IMR-90 (cell line): Measurements from ENCODE around the gene MPRIP. TPM values are rescaled to one million over a fixed set of nuclear protein-coding genes. Genes with fewer than 3 reads are reported as not detected.

Experiments used
- ATAC-seq: fragments of 200-7000 bp; cut with Tn5 transposase; 2 replicates; pipeline ENCODE4 v1.9.1; 2020; ENCODE audit warnings: low read depth, mild to moderate bottlenecking, moderate library complexity
- BruUV-seq: library from RNA; stranded (reverse); fragments of 400-500 nt; replicated peaks from 2 replicates; lab custom pipeline; 2021; lab: Mats Ljungman, UMichigan
- CTCF ChIA-PET: fragments of 300-600 bp; formaldehyde crosslinking; extraction: SDS; loops from one replicate; lab custom pipeline; 2021; ENCODE audit warnings: antibody characterized with exemption; lab: Yijun Ruan, JAX
- POLR2A ChIA-PET: fragments of 300-600 bp; sonication (Branson Sonifier 250); formaldehyde crosslinking; loops from one replicate; lab custom pipeline; 2022; ENCODE audit warnings: antibody characterized with exemption; ENCODE audit not compliant: unreplicated experiment; lab: Charles Lee
- DNase-seq: peaks from one replicate; pipeline ENCODE4 v3.0.0; 2013
- H2AFZ ChIP-seq: replicated peaks from 2 replicates; pipeline ENCODE3; 2013; ENCODE audit warnings: low read length, mild to moderate bottlenecking; ENCODE audit not compliant: poor library complexity
- H2AK5ac ChIP-seq: 2 replicates; pipeline ENCODE4 v1.6.1; 2013; ENCODE audit warnings: low read depth, low read length, inconsistent platforms
- H2AK9ac ChIP-seq: replicated peaks from 2 replicates; pipeline ENCODE3; 2013; ENCODE audit warnings: mild to moderate bottlenecking, low read depth, low read length, moderate library complexity; ENCODE audit not compliant: poor library complexity
- H2BK120ac ChIP-seq: 2 replicates; pipeline ENCODE4 v1.6.1; 2013; ENCODE audit warnings: low read depth, low read length, inconsistent platforms
- H2BK15ac ChIP-seq: 3 replicates; pipeline ENCODE4 v1.6.1; 2013; ENCODE audit warnings: low read depth, low read length, inconsistent platforms
- H2BK20ac ChIP-seq: 2 replicates; pipeline ENCODE4 v1.6.1; 2013; ENCODE audit warnings: low read depth, mild to moderate bottlenecking, inconsistent platforms, low read length, moderate library complexity
- H2BK5ac ChIP-seq: 2 replicates; pipeline ENCODE4 v1.6.1; 2013; ENCODE audit warnings: mild to moderate bottlenecking, low read depth, low read length, inconsistent platforms; ENCODE audit not compliant: poor library complexity, severe bottlenecking
- H3K14ac ChIP-seq: replicated peaks from 2 replicates; pipeline ENCODE4 v1.6.1; 2013; ENCODE audit warnings: low read depth, low read length, inconsistent platforms
- H3K18ac ChIP-seq: 2 replicates; pipeline ENCODE4 v1.6.1; 2013; ENCODE audit warnings: low read depth, low read length, control low read depth
- H3K23ac ChIP-seq: 2 replicates; pipeline ENCODE4 v1.6.1; 2013; ENCODE audit warnings: low read depth, low read length, inconsistent platforms
- H3K27ac ChIP-seq: 2 replicates; pipeline ENCODE4 v1.5.1; 2013; ENCODE audit warnings: mild to moderate bottlenecking, control low read depth, low read length; ENCODE audit not compliant: insufficient read depth
- H3K27me3 ChIP-seq: 2 replicates; pipeline ENCODE4 v1.6.1; 2013; ENCODE audit warnings: low read length; ENCODE audit not compliant: control insufficient read depth, insufficient read depth
- H3K36me3 ChIP-seq: 2 replicates; pipeline ENCODE4 v1.6.1; 2013; ENCODE audit warnings: low read length, mixed read lengths; ENCODE audit not compliant: control insufficient read depth, insufficient read depth
- H3K4ac ChIP-seq: 2 replicates; pipeline ENCODE4 v1.6.1; 2013; ENCODE audit warnings: low read depth, low read length, inconsistent platforms
- H3K4me1 ChIP-seq: 2 replicates; pipeline ENCODE4 v1.6.1; 2013; ENCODE audit warnings: low read length, mixed read lengths; ENCODE audit not compliant: control insufficient read depth, insufficient read depth
- H3K4me2 ChIP-seq: 2 replicates; pipeline ENCODE4 v1.6.1; 2013; ENCODE audit warnings: low read depth, mild to moderate bottlenecking, control low read depth, low read length, moderate library complexity
- H3K4me3 ChIP-seq: 2 replicates; pipeline ENCODE4 v1.5.1; 2013; ENCODE audit warnings: low read depth, mild to moderate bottlenecking, control low read depth, low read length, moderate library complexity; ENCODE audit not compliant: insufficient read depth
- H3K56ac ChIP-seq: 2 replicates; pipeline ENCODE4 v1.6.1; 2013; ENCODE audit warnings: low read length, inconsistent platforms; ENCODE audit not compliant: insufficient read depth; ENCODE audit errors: extremely low read depth
- H3K79me1 ChIP-seq, 2 experiments: 2 replicates each; pipeline ENCODE4 v1.6.1; 2013; ENCODE audit warnings: low read length in 2 of 2, inconsistent platforms in 1 of 2, low read depth in 1 of 2
- H3K9ac ChIP-seq: 2 replicates; pipeline ENCODE4 v1.6.1; 2013; ENCODE audit warnings: low read depth, low read length, control low read depth
- H3K9me1 ChIP-seq: 2 replicates; pipeline ENCODE4 v1.6.1; 2013; ENCODE audit warnings: low read length, inconsistent platforms; ENCODE audit not compliant: insufficient read depth
- H3K9me3 ChIP-seq: 2 replicates; pipeline ENCODE4 v1.6.1; 2013; ENCODE audit warnings: low read length; ENCODE audit not compliant: control insufficient read depth, insufficient read depth
- H4K20me1 ChIP-seq: 2 replicates; pipeline ENCODE4 v1.6.1; 2013; ENCODE audit warnings: low read length, inconsistent platforms; ENCODE audit not compliant: insufficient read depth
- H4K5ac ChIP-seq: 2 replicates; pipeline ENCODE4 v1.6.1; 2013; ENCODE audit warnings: mild to moderate bottlenecking, low read depth, low read length, control low read depth
- H4K8ac ChIP-seq, 2 experiments: 2 replicates each; pipeline ENCODE4 v1.6.1; 2013; ENCODE audit warnings: low read depth in 2 of 2, low read length in 2 of 2, control low read depth in 1 of 2, inconsistent platforms in 1 of 2
- H4K91ac ChIP-seq: 2 replicates; pipeline ENCODE4 v1.6.1; 2013; ENCODE audit warnings: low read depth, low read length, inconsistent platforms; ENCODE audit not compliant: insufficient read depth
- BHLHE40 ChIP-seq: fragments of 150-350 bp; IDR thresholded peaks from 2 replicates; pipeline ENCODE4 v1.6.1; 2016; ENCODE audit warnings: mild to moderate bottlenecking, low read depth, low read length
- CEBPB ChIP-seq: IDR thresholded peaks from 2 replicates; pipeline ENCODE4 v1.6.1; 2012; ENCODE audit warnings: low read depth, low read length, improper control_type of control experiment
- CHD1 ChIP-seq: IDR thresholded peaks from 2 replicates; pipeline ENCODE4 v1.6.1; 2012; ENCODE audit warnings: low read depth, low read length, improper control_type of control experiment
- FOS ChIP-seq: fragments of 150-350 bp; IDR thresholded peaks from 2 replicates; pipeline ENCODE4 v1.6.1; 2016; ENCODE audit warnings: low read depth, low read length
- MAFK ChIP-seq: IDR thresholded peaks from 2 replicates; pipeline ENCODE4 v1.6.1; 2012; ENCODE audit warnings: low read depth, low read length, improper control_type of control experiment
- MAZ ChIP-seq: IDR thresholded peaks from 2 replicates; pipeline ENCODE4 v1.6.1; 2012; ENCODE audit warnings: low read depth, mild to moderate bottlenecking, low read length, improper control_type of control experiment, moderate library complexity, borderline replicate concordance
- MXI1 ChIP-seq: IDR thresholded peaks from 2 replicates; pipeline ENCODE4 v1.6.1; 2012; ENCODE audit warnings: low read depth, mild to moderate bottlenecking, low read length, moderate library complexity, borderline replicate concordance
- NFE2L2 ChIP-seq: fragments of 150-350 bp; IDR thresholded peaks from 2 replicates; pipeline ENCODE4 v1.6.1; 2016; ENCODE audit warnings: low read depth, mild to moderate bottlenecking, low read length
- POLR2A ChIP-seq: IDR thresholded peaks from 2 replicates; pipeline ENCODE4 v1.6.1; 2012; ENCODE audit warnings: mild to moderate bottlenecking, low read depth, low read length
- RAD21 ChIP-seq: IDR thresholded peaks from 2 replicates; pipeline ENCODE4 v1.6.1; 2012; ENCODE audit warnings: low read length, improper control_type of control experiment
- RCOR1 ChIP-seq: IDR thresholded peaks from 2 replicates; pipeline ENCODE4 v1.6.1; 2012; ENCODE audit warnings: mild to moderate bottlenecking, low read length, improper control_type of control experiment; ENCODE audit not compliant: insufficient replicate concordance
- RFX5 ChIP-seq: IDR thresholded peaks from 2 replicates; pipeline ENCODE4 v1.8.0; 2012; ENCODE audit warnings: low read depth, mild to moderate bottlenecking, low read length, moderate library complexity
- SMC3 ChIP-seq: fragments of 150-350 bp; IDR thresholded peaks from 2 replicates; pipeline ENCODE4 v1.6.1; 2016; ENCODE audit warnings: low read depth, mild to moderate bottlenecking, antibody characterized with exemption, low read length, moderate library complexity
- WGBS, 2 experiments: methylation state at CpG; one replicate each; pipeline versions ENCODE4 v1.1.5 to v1.1.7; 2013; ENCODE audit warnings: missing lambda C conversion rate in 2 of 2; ENCODE audit not compliant: insufficient read length in 1 of 2; ENCODE audit errors: extremely low coverage in 2 of 2; 5-methylcytosine and 5-hydroxymethylcytosine counted together
- dilution Hi-C: fragments of 300-500 bp; cut with HindIII; formaldehyde crosslinking; loops from one replicate; pipeline ENCODE4 v1.14.3; 2018; ENCODE audit warnings: low sequenced_read_pairs; ENCODE audit not compliant: unreplicated experiment
- in situ Hi-C: fragments of 300-500 bp; cut with MboI; formaldehyde crosslinking; loops from 3 replicates; pipeline ENCODE4 v1.14.3; 2019; ENCODE audit warnings: low sequenced_read_pairs, inconsistent platforms, mixed read lengths
- intact Hi-C: fragments of 100-400 bp; cut with micrococcal nuclease; formaldehyde crosslinking; loops from 2 replicates; pipeline ENCODE4 v1.10.0; 2022
- polyA plus RNA-seq, 3 experiments: library from polyadenylated mRNA; depleted of rRNA; stranded (reverse); fragments of >200 nt; gene quantifications; 2 replicates each; pipeline ENCODE4 v1.2.3, GENCODE V29; 2012; ENCODE audit warnings: low replicate concordance in 1 of 3
- total RNA-seq: library from RNA; depleted of rRNA; stranded (reverse); fragments of >200 nt; gene quantifications from 2 replicates; pipeline ENCODE4 v1.2.3, GENCODE V29; 2012
- TF ChIP-seq, protein P1 (sequence below): fragments of 150-350 bp; IDR thresholded peaks from 2 replicates; pipeline ENCODE4 v1.6.1; 2017; ENCODE audit warnings: mild to moderate bottlenecking, antibody characterized with exemption, low read length, low read depth
- TF ChIP-seq, protein P2 (sequence below): conservative IDR thresholded peaks from 2 replicates; pipeline ENCODE4 v1.5.1; 2012; ENCODE audit warnings: mild to moderate bottlenecking, low read depth, low read length, improper control_type of control experiment

MPRIP gene
- total and polyA plus RNA-seq, 2 of the 4 experiments (the other 2 are of a cell fraction) = 111 to 149 TPM

DNA sequence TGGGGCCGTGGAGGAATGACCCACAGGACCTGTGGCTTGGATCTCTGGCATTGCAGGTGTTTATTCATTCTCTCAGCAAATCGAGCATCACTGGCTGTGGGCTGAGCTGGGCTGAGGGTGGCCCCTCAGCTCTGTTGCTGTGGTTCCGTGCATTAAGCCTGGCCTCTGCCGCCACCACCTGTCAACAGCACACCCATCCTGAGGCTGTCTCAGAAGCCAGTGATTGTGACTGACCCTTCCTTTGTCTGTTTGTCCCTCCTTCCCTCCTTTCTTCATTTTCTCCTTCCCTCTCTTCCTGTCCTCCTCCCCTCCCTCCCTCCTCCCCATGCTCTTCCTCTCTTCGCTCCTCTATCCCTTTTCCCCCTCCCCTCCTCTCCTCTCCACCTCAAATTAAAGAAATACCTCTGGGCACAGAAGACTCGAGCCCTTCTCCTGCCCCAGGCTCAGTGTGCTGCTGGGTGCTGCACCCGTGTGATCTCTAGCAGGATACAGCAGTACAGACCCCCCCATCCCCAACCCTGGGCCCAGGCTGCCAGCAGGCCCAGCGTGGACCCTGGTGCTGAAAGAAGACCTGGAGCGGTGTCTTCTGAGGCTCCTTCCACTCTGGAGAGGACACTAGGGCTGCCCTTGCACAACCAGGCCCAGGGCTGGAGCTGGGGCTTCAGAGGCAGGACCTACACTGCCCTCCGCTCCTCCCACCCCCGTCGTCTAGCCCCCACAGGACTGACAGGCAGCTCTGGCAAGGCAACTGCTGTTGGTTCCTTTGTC, 88.0 kb downstream of the MPRIP start:
- H4K8ac ChIP-seq = no peak overlapping the region
- in situ Hi-C loops = no loop called here
- no peak overlapping the region for H2BK120ac ChIP-seq
- no peak overlapping the region for H2AK5ac ChIP-seq
- no peak overlapping the region for H2BK15ac ChIP-seq
- no peak overlapping the region for H3K4me2 ChIP-seq
- H3K27me3 ChIP-seq = no peaks in the 10 kb centered on the region
- WGBS, 2 experiments = 100% methylated on average over 1 to 2 of the region's 12 CpGs
- H2BK20ac ChIP-seq = no peak overlapping the region
- peaks cover 4% of the 10 kb centered on the region for H3K4me1 ChIP-seq
- dilution Hi-C loops = no loop called here
- peaks cover 43 to 93% of the 10 kb centered on the region in 2 experiments for H3K79me1 ChIP-seq
- TF ChIP-seq, protein P1, sequence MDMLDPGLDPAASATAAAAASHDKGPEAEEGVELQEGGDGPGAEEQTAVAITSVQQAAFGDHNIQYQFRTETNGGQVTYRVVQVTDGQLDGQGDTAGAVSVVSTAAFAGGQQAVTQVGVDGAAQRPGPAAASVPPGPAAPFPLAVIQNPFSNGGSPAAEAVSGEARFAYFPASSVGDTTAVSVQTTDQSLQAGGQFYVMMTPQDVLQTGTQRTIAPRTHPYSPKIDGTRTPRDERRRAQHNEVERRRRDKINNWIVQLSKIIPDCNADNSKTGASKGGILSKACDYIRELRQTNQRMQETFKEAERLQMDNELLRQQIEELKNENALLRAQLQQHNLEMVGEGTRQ = no peak
- TF ChIP-seq RCOR1 (no peak), CHD1 (no peak), MAZ (no peak), SMC3 (no peak), RAD21 (no peak), FOS (no peak), RFX5 (no peak), MAFK (no peak), MXI1 (no peak), CEBPB (no peak), BHLHE40 (no peak), POLR2A (no peak), NFE2L2 (no peak)
- TF ChIP-seq, protein P2, sequence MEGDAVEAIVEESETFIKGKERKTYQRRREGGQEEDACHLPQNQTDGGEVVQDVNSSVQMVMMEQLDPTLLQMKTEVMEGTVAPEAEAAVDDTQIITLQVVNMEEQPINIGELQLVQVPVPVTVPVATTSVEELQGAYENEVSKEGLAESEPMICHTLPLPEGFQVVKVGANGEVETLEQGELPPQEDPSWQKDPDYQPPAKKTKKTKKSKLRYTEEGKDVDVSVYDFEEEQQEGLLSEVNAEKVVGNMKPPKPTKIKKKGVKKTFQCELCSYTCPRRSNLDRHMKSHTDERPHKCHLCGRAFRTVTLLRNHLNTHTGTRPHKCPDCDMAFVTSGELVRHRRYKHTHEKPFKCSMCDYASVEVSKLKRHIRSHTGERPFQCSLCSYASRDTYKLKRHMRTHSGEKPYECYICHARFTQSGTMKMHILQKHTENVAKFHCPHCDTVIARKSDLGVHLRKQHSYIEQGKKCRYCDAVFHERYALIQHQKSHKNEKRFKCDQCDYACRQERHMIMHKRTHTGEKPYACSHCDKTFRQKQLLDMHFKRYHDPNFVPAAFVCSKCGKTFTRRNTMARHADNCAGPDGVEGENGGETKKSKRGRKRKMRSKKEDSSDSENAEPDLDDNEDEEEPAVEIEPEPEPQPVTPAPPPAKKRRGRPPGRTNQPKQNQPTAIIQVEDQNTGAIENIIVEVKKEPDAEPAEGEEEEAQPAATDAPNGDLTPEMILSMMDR = no peak
- H2BK5ac ChIP-seq = no peak overlapping the region
- H2AK9ac ChIP-seq = no peak overlapping the region
- peaks cover 5% of the 10 kb centered on the region for H3K9me1 ChIP-seq
- no peak overlapping the region for H4K5ac ChIP-seq
- no peak overlapping the region for H3K4me3 ChIP-seq
- H3K27ac ChIP-seq = no peak overlapping the region
- peaks cover 62% of the 10 kb centered on the region for H3K36me3 ChIP-seq
- no peak overlapping the region for H3K23ac ChIP-seq
- H3K9ac ChIP-seq = no peak overlapping the region
- ChIA-PET POLR2A (no interaction called here), CTCF (no interaction called here)
- no peaks in the 10 kb centered on the region for H3K9me3 ChIP-seq
- no peak overlapping the region for H2AFZ ChIP-seq
- BruUV-seq = no TSS peak
- no peak overlapping the region for H4K91ac ChIP-seq
- intact Hi-C loops = no loop called here
- no peak overlapping the region for H3K14ac ChIP-seq
- no peak for ATAC-seq
- no peak overlapping the region for H3K56ac ChIP-seq
- no peak overlapping the region for H3K18ac ChIP-seq
- no peak for DNase-seq
- H4K20me1 ChIP-seq = peaks cover 57% of the 10 kb centered on the region
- no peak overlapping the region for H3K4ac ChIP-seq
